NCI-H2107 treated with DMSO at 0.1 percent for 48 hours (cell line): ENCODE results near the gene SYNE1.
"Not testable (repeated sequence)": the region's sequence is repeated elsewhere in the genome, so short reads cannot be mapped to it uniquely, and the experiment has no call there.

Experiments used
- DNase-seq: peaks from one replicate; lab custom pipeline; 2025; ENCODE audit not compliant: unreplicated experiment; lab: John Stamatoyannopoulos, UW

SYNE1 gene, protein sequence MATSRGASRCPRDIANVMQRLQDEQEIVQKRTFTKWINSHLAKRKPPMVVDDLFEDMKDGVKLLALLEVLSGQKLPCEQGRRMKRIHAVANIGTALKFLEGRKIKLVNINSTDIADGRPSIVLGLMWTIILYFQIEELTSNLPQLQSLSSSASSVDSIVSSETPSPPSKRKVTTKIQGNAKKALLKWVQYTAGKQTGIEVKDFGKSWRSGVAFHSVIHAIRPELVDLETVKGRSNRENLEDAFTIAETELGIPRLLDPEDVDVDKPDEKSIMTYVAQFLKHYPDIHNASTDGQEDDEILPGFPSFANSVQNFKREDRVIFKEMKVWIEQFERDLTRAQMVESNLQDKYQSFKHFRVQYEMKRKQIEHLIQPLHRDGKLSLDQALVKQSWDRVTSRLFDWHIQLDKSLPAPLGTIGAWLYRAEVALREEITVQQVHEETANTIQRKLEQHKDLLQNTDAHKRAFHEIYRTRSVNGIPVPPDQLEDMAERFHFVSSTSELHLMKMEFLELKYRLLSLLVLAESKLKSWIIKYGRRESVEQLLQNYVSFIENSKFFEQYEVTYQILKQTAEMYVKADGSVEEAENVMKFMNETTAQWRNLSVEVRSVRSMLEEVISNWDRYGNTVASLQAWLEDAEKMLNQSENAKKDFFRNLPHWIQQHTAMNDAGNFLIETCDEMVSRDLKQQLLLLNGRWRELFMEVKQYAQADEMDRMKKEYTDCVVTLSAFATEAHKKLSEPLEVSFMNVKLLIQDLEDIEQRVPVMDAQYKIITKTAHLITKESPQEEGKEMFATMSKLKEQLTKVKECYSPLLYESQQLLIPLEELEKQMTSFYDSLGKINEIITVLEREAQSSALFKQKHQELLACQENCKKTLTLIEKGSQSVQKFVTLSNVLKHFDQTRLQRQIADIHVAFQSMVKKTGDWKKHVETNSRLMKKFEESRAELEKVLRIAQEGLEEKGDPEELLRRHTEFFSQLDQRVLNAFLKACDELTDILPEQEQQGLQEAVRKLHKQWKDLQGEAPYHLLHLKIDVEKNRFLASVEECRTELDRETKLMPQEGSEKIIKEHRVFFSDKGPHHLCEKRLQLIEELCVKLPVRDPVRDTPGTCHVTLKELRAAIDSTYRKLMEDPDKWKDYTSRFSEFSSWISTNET (N-terminal part only)

GRCh38 chr6:152637296-152638047, at the start of gene SYNE1:
Gene SYNE1 (minus strand): TSS chr6:152637362. CDS start chr6:152628331, 9,031 bp downstream.
- DNase-seq, result no peak

DNA sequence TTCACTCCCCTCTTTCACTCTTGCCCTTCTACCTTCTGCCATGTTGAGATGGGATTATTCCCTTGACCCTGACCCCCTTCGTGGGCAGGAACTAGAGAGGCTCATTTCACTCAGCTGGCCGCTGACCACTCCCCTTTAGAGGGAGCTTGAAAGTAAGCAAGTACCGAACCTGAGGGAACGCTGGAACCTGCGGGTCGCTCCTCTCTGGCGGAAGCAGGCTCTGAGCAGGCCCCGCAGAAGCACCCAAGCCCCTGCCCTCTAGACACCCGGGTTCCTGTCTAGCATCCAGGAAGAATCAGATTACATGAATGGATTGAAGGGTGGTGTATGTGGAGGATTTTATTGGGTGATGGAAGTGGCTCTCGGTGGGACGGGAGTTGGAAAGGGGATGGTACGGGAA, 48.7 kb upstream of the SYNE1 start:
- DNase-seq, result no peak

DNA sequence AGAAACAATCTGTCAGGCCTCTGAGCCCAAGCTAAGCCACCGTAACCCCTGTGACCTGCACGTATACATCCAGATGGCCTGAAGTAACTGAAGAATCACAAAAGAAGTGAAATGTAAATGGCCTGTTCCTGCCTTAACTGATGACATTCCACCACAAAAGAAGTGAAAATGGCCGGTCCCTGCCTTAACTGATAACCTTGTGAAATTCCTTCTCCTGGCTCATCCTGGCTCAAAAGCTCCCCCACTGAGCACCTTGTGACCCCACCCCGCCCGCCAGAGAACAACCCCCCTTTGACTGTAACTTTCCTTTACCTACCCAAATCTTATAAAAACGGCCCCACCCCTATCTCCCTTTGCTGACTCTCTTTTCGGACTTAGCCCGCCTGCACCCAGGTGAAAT, 45.8 kb upstream of the SYNE1 start:
- DNase-seq, result not testable (repeated sequence)

GRCh38 chr6:152682141-152682540, 45.0 kb upstream of the SYNE1 start:
- no peak for DNase-seq

- DNase-seq, result no peak
These were observed 43.8 kb upstream of the SYNE1 start for GRCh38 chr6:152680879-152681517.

GRCh38 chr6:152680151-152680550, 43.0 kb upstream of the SYNE1 start:
- no peak for DNase-seq

- DNase-seq, result no peak
These were observed 36.1 kb upstream of the SYNE1 start for GRCh38 chr6:152673236-152673635.

- no peak for DNase-seq
These were observed 34.0 kb upstream of the SYNE1 start for GRCh38 chr6:152671171-152671570.

- DNase-seq, result no peak
These were observed 32.7 kb upstream of the SYNE1 start for GRCh38 chr6:152669895-152670294.

- DNase-seq, result no peak
These were observed 24.6 kb upstream of the SYNE1 start for GRCh38 chr6:152661776-152662175.

DNA sequence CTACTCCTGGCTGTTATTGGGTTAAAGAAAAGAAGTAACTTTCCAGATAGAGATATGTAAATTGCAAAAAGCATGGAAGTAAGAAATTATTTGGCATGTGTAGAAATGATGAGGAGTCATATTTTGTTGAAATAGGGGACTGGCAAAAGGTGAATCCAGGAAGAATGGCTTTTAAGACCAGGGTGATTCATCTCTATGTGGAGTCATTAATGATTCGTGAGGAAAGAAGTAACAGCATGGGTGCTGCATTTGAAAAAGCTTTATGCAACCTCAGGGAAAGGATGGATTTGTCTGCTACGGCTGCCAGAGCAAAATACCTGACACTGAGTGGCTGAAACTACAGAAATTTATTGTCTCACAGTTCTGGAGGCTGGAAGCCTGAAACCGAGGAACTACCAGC, 14.8 kb upstream of the SYNE1 start:
- DNase-seq, result no peak

DNA sequence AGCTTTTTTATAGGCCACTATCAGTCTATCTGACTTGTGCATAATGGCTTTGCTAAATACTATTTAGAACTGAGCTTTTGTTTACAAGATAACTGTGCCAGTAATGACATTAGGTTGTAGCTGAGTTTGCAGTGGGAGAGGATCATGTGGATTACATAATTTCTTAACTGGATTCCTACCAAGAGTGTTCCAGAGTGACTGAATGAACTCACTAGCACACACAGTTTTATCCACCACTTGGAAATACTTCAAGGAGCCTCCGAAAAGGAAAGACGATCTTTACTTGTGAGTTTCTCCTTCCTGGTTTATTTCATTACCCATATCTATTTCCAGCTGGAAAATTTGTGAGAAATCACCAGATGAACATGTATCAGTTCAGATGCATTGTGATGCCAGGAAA, 10.9 kb upstream of the SYNE1 start:
- DNase-seq, result no peak

DNA sequence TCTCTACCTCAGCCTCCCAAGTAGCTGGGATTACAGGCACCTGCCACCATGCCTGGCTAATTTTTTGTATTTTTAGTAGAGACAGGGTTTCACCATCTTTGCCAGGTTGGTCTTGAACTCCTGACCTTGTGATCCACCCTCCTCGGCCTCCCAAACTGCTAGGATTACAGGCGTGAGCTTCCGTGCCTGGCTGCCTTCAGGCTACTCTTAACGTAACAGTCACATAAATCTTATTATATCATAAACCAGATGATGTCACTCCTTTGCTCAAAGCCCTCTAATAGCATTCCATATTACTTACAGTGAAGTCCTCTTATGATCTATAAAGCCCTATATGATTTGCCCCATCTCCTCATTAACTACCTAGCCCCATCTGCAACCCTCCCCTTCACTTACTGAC, 9.6 kb upstream of the SYNE1 start:
- not testable (repeated sequence) for DNase-seq

GRCh38 chr6:152642578-152643375, 5.6 kb upstream of the SYNE1 start:
- peak; percentile 9 for DNase-seq

DNA sequence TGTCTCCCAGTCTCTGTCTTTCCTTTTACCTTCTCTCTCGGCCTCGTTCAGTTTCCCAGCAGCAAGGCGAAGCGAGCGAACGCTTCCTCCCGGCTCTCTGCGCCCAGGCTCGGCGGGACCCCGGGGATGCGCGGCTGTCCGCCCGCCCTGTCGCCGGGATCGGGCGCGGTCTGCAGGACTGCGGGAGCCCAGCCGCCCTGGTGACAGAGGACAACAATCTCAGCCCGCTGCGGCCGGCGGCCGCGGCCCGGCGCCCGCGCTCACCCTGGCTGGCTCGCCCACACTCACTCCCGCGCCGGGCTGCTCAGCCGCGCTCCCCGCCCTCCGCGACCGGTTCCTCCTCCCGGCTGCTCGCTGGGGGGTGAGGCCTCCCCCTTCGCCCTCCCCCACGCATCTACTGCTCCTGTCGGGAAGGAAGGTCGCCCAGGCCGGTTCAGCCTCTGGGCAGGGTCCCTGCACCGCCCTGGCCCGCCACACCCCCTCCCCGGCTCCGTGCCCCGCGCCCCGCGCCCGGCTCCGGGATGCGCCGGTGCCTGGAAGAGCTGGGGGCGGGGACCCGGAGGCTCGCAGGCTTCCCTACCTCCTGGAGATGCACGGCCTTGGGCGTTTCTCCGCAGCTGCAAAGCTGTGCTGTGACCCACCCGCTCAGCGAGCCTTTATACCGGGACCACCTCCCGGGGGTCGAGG, 410 bp downstream of the SYNE1 start:
- DNase-seq, result no peak

- no peak for DNase-seq
These were observed 1.0 kb downstream of the SYNE1 start for GRCh38 chr6:152636021-152636608.

GRCh38 chr6:152634773-152635172, 2.4 kb downstream of the SYNE1 start:
- DNase-seq, result no peak

DNA sequence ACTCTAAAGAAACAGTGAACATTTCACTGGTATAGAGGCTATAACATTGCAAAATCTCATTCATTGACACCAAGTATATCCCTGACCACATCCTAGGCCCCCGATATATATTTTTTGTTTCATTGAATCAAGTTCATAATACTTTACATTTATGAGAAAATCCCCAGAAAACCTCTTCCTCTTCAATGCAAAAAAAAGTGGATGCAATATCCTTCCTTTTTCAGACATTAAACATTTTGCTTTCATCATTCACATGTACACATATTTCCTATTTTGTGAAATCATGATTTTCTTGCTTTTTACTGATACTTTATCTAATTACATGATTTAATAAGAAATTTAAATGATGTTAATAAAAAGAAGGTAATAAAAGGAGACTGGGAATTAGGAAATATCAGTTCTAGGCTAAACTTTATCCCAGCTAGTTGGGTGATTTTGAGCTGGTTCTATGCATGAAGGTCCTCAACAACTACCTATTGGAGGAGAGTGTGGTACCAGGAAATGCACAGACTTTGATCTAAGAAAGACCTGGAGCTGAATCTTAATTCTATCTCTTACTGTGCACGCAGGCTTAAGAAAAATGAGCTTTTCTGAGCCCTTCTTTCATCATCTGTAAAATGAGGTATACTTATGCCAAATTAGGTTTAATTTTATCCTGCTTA, 4.9 kb downstream of the SYNE1 start:
- no peak for DNase-seq
